ENCODE measurements around the gene EHF. TPM values are rescaled to one million over a fixed set of nuclear protein-coding genes. Genes with fewer than 3 reads are reported as not detected.

Gene EHF
- total RNA-seq, 1 donor from 2014 or later: 36.4 TPM

GRCh38 chr11:34650528-34650927 lies 29.6 kb downstream of the EHF start:
- intact Hi-C loops (cut with DNase I): no loop called here
- DNase-seq (no peak), ATAC-seq (peak; percentile 35)
- TF ChIP-seq, protein P1, sequence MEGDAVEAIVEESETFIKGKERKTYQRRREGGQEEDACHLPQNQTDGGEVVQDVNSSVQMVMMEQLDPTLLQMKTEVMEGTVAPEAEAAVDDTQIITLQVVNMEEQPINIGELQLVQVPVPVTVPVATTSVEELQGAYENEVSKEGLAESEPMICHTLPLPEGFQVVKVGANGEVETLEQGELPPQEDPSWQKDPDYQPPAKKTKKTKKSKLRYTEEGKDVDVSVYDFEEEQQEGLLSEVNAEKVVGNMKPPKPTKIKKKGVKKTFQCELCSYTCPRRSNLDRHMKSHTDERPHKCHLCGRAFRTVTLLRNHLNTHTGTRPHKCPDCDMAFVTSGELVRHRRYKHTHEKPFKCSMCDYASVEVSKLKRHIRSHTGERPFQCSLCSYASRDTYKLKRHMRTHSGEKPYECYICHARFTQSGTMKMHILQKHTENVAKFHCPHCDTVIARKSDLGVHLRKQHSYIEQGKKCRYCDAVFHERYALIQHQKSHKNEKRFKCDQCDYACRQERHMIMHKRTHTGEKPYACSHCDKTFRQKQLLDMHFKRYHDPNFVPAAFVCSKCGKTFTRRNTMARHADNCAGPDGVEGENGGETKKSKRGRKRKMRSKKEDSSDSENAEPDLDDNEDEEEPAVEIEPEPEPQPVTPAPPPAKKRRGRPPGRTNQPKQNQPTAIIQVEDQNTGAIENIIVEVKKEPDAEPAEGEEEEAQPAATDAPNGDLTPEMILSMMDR (IDR thresholded peaks at IDR 0.05): no peak
- H3K36me3 ChIP-seq: no peaks in the 10 kb centered on the region
- peaks cover 34% of the 10 kb centered on the region for H3K4me1 ChIP-seq
- H3K27ac ChIP-seq: peak overlapping the region; percentile 60
- no peaks in the 10 kb centered on the region for H3K27me3 ChIP-seq
- no peak overlapping the region for H3K4me3 ChIP-seq
- H3K9me3 ChIP-seq: no peaks in the 10 kb centered on the region

DNA sequence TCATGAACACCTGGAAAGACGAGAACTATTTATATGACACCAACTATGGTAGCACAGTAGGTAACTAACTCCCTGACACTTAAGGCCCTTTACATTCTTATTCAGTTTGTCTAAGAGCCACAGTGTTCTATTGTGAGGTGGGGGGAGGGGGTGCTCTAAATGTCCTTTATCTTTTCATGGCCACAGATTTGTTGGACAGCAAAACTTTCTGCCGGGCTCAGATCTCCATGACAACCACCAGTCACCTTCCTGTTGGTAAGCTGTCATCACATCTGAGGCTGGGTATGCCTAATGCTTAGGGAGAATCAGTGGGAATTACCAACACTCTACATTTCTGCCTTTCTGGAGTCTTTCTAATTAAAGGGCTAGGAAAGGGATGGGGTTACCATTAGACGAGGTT lies 30.7 kb downstream of the EHF start:
- no peak overlapping the region for H3K4me3 ChIP-seq
- H3K27me3 ChIP-seq: no peaks in the 10 kb centered on the region
- peaks cover 1% of the 10 kb centered on the region for H3K36me3 ChIP-seq
- TF ChIP-seq, protein P1 (IDR thresholded peaks at IDR 0.05): no peak
- DNase-seq (no peak), ATAC-seq (no peak)
- intact Hi-C loops (cut with DNase I): no loop called here
- H3K27ac ChIP-seq: no peak overlapping the region
- H3K9me3 ChIP-seq: no peaks in the 10 kb centered on the region
- peaks cover 34% of the 10 kb centered on the region for H3K4me1 ChIP-seq

DNA sequence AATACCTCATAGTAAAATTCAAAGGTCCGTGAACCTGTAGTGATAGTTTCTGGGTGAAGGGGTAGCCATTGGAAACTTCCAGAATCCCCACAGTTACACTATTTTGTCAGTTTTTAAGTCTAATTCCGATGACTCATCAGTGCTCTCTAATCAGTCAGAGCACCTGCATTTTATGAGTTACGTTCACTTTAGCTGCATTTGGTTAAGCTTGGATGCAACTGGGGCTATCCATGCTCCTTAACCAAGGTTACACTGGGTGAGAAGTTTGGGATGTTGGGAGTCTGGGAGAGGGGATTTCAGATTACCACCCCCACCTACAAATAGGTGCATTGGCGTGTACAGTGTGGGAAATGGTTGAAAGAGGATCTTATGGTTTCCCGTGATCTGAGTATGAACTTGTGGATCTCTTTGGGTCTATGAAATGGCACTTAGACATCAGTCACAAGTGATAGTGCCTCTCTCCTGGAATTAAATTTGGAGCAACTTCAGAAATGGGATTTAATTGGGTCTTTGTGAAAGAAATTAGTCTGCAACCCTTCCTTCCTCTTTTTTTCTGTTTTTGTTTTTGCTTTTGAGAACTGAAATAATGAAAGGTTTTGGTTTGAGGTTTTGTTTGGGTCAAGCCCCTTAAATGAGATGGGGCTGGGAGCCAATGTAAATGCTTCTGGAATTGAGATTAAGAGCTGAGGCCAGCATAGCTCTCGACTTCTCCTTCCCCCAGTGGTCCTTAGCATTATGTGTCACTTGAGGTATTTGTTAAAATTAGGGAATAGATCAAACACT lies 31.5 kb downstream of the EHF start:
- H3K27me3 ChIP-seq: no peaks in the 10 kb centered on the region
- intact Hi-C loops (cut with DNase I): no loop called here
- no peak overlapping the region for H3K4me3 ChIP-seq
- no peaks in the 10 kb centered on the region for H3K9me3 ChIP-seq
- DNase-seq: no peak
- peaks cover 34% of the 10 kb centered on the region for H3K4me1 ChIP-seq
- TF ChIP-seq, protein P1 (IDR thresholded peaks at IDR 0.05): no peak
- ATAC-seq: no peak
- H3K36me3 ChIP-seq: peaks cover 8% of the 10 kb centered on the region
- H3K27ac ChIP-seq: no peak overlapping the region

- Histone ChIP-seq H3K9me3 (no peaks in the 10 kb centered on the region), H3K4me1 (peaks cover 34% of the 10 kb centered on the region), H3K27me3 (no peaks in the 10 kb centered on the region), H3K36me3 (peaks cover 8% of the 10 kb centered on the region), H3K27ac (peak overlapping the region; percentile 53), H3K4me3 (no peak overlapping the region)
- TF ChIP-seq, protein P1 (IDR thresholded peaks at IDR 0.05): no peak
- ATAC-seq (no peak), DNase-seq (no peak)
- intact Hi-C loops (cut with DNase I): no loop called here
Measured at GRCh38 chr11:34653031-34653430, 32.1 kb downstream of the EHF start.

DNA sequence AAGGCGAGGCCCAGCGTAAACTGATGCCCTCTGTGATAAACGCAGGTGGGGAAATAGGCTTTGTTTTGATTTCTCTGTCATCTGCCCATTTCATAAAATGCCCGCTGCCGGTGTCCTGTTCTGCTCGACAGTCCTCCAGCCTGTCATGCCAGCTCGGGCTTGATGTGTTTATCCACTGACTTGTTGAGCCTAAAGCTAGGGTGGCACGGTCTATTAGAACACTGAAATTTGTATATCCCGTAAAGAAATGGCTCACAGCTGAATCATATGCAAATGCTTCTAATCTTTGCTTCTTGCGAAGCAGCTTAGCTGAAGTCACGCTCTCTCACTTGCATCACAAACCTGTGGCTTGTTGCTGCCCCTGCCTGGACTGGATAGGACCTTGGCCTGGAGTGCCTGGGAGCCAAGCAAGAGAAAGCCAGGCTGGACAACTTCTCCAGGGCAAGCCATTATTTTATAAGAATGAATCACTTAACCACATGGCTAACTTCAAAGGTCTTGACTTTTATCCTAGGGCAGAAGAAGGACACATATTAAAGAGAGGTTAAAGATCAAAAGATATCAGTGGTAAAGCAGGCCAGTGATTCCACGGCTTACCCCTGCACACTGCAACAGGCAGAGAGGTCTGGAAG lies 33.1 kb downstream of the EHF start:
- peak overlapping the region; percentile 53 for H3K27ac ChIP-seq
- DNase-seq (peak; percentile 77), ATAC-seq (peak; percentile 86)
- no peaks in the 10 kb centered on the region for H3K9me3 ChIP-seq
- intact Hi-C loops (cut with DNase I): no loop called here
- H3K27me3 ChIP-seq: no peaks in the 10 kb centered on the region
- peaks cover 34% of the 10 kb centered on the region for H3K4me1 ChIP-seq
- no peak overlapping the region for H3K4me3 ChIP-seq
- TF ChIP-seq, protein P1 (IDR thresholded peaks at IDR 0.05): no peak
- peaks cover 12% of the 10 kb centered on the region for H3K36me3 ChIP-seq

Data from upper lobe of right lung (tissue), 1 donor.